HG03196 (cell line): ENCODE data around the gene MAP3K5.

Source experiments
- ATAC-seq: cut with Tn5 transposase; IDR thresholded peaks from one replicate; pipeline ENCODE4 v1.9.1; 2021; ENCODE audit not compliant: unreplicated experiment

Gene MAP3K5

GRCh38 chr6:136654086-136654485 lies 138.2 kb downstream of the MAP3K5 start:
- ATAC-seq = no peak

- ATAC-seq = no peak
Observed at GRCh38 chr6:136652656-136653055, 139.6 kb downstream of the MAP3K5 start.

GRCh38 chr6:136651982-136652381 lies 140.3 kb downstream of the MAP3K5 start:
- ATAC-seq = no peak

- peak; percentile 78 for ATAC-seq
Observed at GRCh38 chr6:136647363-136647852, 144.9 kb downstream of the MAP3K5 start.

- no peak for ATAC-seq
Observed at GRCh38 chr6:136646377-136646776, 145.9 kb downstream of the MAP3K5 start.

- no peak for ATAC-seq
Observed at GRCh38 chr6:136644597-136644952, 147.7 kb downstream of the MAP3K5 start.

- ATAC-seq = no peak
Observed at GRCh38 chr6:136643850-136644596, 148.3 kb downstream of the MAP3K5 start.

- no peak for ATAC-seq
Observed at GRCh38 chr6:136641873-136642465, 150.3 kb downstream of the MAP3K5 start.

- no peak for ATAC-seq
Observed at GRCh38 chr6:136641166-136641565, 151.1 kb downstream of the MAP3K5 start.

- no peak for ATAC-seq
Observed at GRCh38 chr6:136640132-136640915, 152.0 kb downstream of the MAP3K5 start.

- ATAC-seq = no peak
Observed at GRCh38 chr6:136639702-136640101, 152.6 kb downstream of the MAP3K5 start.

GRCh38 chr6:136635615-136636014 lies 156.7 kb downstream of the MAP3K5 start:
- ATAC-seq = no peak

- no peak for ATAC-seq
Observed at GRCh38 chr6:136633355-136633754, 158.9 kb downstream of the MAP3K5 start.

GRCh38 chr6:136628996-136629395 lies 163.3 kb downstream of the MAP3K5 start:
- no peak for ATAC-seq

GRCh38 chr6:136627191-136627590 lies 165.1 kb downstream of the MAP3K5 start:
- ATAC-seq = no peak

- no peak for ATAC-seq
Observed at GRCh38 chr6:136625293-136625692, 167.0 kb downstream of the MAP3K5 start.

- ATAC-seq = no peak
Observed at GRCh38 chr6:136624347-136624746, 167.9 kb downstream of the MAP3K5 start.

- ATAC-seq = no peak
Observed at GRCh38 chr6:136618086-136618485, 174.2 kb downstream of the MAP3K5 start.

- no peak for ATAC-seq
Observed at GRCh38 chr6:136616527-136616926, 175.8 kb downstream of the MAP3K5 start.

GRCh38 chr6:136614994-136615393 lies 177.3 kb downstream of the MAP3K5 start:
- ATAC-seq = no peak

- ATAC-seq = no peak
Observed at GRCh38 chr6:136614350-136614749, 177.9 kb downstream of the MAP3K5 start.

GRCh38 chr6:136613477-136613876 lies 178.8 kb downstream of the MAP3K5 start:
- no peak for ATAC-seq
